Measurements from ENCODE around the gene SPOP.

- TF ChIP-seq CTCF (IDR thresholded peaks at IDR 0.05; ENCODE audit: borderline replicate concordance, extremely low read depth, low read length, poor library complexity, severe bottlenecking) (no peak), EZH2 (IDR thresholded peaks at IDR 0.05; ENCODE audit: borderline replicate concordance, low read depth, low read length, severe bottlenecking) (no peak)
These were observed 12.4 kb upstream of the SPOP start for GRCh38 chr17:49690256-49690655.
